Middle frontal gyrus (tissue), 1 donor: ENCODE results near the gene GFRA1.

Experiments
- DNase-seq: peaks from one replicate; pipeline ENCODE4 v3.0.0-alpha.2; 2015; ENCODE audit warnings: low spot score; ENCODE audit errors: extremely low spot score

Gene GFRA1, protein sequence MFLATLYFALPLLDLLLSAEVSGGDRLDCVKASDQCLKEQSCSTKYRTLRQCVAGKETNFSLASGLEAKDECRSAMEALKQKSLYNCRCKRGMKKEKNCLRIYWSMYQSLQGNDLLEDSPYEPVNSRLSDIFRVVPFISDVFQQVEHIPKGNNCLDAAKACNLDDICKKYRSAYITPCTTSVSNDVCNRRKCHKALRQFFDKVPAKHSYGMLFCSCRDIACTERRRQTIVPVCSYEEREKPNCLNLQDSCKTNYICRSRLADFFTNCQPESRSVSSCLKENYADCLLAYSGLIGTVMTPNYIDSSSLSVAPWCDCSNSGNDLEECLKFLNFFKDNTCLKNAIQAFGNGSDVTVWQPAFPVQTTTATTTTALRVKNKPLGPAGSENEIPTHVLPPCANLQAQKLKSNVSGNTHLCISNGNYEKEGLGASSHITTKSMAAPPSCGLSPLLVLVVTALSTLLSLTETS

DNA sequence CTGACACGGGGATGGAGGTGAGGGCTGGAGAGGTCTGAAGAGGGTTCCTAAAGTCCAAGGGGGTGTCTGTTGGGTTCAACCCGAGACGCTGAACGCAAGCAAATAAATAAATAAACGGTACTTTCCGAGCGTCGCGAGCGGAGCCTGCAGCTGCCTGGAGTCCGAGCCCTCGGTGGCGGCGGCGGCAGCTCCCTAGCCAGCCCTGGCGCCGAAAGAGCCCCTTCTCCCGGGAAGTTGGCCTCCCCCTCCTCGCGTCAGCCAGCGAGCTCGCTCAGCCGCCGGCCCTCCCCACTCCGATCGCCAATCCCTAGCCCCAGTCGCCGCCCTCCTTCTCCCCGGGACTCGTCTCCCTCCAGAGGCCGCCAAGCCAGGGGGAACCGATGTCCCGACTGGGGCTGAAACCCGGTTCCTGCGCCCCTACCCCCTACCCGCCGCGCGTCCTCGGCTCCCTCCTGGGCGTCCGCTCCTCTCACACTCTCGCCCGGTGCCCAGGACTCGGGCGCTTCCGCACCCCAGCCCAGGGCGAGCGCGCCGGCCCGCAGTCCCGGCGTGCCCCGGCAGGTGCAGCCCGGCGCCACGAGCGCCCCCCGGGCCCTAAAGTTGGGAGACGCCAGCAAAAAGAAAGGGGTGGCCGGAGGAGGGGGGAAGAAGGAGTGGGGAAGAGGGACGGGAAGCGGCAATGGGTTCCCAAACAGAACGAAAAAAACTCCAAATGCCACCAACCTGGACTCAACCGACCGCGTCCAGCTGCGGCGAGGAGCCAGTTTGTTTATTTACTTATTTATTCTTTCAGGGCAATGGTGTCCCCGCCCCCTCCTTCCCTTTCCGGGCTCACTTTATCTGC lies at the start of gene GFRA1:
TSS of gene GFRA1 (minus strand) at position 767 of the 844 bp plus-strand sequence. CDS start 1,177 bp downstream, outside the sequence.
- DNase-seq, result no peak

DNA sequence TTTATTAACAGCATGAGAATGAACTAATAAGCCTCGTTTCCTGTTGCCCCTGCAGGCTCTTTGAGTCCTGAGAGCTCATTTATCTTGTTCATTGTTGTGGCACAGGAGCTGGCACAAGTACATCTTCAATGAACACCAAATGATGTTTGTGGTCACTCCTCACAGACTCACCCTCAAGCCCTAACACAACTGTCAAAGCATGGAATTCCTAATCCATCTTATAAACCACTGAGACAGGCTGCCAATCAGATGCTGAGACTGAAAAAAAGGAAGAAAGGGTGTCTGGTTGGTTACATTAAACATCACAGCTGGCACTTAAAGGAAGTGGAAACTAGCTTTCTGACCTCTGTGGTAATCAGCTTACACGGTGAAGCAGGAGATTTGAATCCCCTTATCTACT lies 43.5 kb upstream of the GFRA1 start:
- DNase-seq, result no peak

- DNase-seq, result no peak
Observed at GRCh38 chr10:116312548-116312947, 39.5 kb upstream of the GFRA1 start.

DNA sequence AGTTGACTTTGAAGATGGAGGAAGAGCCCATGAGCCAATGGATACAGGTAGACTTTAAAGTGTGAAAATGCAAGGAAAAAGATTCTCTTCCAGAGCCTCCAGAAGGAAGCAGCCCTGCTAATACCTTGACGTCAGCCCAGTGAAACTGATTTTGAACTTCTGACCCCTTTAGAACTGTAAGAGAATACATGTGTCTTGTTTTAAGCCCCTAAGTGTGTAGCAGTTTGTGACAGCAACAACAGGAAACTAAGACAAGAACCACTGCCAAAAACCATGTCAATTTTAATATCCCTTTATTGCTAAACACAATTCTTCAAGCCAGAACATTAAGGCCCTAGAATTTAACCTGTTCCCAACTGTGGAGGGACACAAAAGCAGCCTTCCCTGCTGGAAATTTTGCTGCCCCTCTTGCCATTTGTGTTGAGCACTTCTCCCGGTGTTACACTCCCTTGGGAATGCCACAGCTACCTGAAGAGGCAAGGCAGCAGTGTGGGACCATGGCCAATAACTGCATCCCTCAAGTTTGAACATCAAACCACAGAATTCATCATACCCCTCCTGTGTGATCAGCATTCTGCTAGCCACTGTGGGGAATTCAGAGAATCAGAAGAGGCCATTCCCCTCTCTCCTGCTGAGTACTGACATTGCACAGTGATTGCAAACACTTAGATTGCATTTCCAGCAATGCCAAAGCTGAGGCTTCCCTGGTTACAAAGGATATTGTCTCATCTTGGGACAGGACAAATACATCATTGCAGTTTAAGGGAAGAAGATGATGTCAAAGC lies 38.9 kb upstream of the GFRA1 start:
- DNase-seq, result no peak

DNA sequence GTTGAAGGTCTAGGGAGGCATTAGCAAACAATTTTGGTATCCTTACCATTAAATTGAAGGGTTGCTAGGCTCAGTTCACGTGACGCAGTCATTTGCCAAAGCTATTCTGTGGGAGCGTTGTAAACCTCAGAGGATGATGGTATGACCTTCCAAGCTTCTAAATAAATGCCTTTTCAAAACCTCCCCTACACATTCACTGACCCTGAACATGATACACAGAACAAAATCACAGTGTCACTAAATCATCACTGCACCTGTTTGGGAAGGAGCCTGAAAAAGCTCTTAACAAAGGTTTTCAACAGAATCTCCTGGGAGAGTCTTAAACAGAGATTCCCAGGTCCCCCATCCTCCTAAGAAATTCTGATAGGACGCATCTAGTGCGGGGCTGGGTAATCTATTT lies 38.0 kb upstream of the GFRA1 start:
- DNase-seq, result no peak

- DNase-seq, result no peak
Observed at GRCh38 chr10:116307455-116307854, 34.4 kb upstream of the GFRA1 start.

- no peak for DNase-seq
Observed at GRCh38 chr10:116306847-116307246, 33.8 kb upstream of the GFRA1 start.

GRCh38 chr10:116304923-116305322 lies 31.9 kb upstream of the GFRA1 start:
- DNase-seq, result no peak

DNA sequence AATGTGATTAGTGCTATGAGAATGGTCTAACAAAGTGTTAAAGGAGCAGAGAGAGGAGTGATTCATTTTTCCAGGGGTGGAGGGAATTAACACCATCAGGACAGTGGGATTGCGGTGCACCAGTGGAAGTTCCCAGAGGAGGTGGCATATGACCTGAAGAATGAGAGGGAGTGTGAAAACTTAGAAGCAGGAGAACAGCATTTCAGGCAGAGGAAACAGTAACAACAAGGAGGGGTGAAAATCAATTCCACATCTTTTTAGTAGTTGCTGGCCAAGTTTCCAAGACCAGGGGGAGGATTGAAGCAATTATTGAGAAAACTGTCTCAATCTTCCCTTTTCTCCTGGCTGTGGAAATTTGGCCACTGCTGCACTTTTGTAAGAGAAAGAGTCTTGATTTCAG lies 27.5 kb upstream of the GFRA1 start:
- DNase-seq, result no peak

DNA sequence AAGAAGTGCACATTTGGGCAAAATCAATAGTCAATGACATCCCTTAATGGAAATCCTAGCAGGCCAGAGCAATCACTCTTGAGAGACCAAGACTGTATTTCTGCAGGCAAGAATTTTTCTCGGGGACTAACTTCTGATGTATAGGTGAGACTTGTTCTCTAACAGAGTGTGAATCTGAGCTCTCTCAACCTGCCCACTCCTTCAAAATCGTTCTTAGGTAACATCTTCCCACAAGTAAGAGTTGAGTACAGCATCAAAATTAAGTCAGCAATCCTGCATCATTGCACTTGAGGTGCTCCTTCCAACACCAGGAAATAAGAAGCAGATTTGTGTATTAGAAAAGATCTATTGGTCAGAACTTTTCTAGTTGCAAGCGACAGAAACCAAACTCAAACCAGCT lies 25.6 kb upstream of the GFRA1 start:
- DNase-seq, result no peak

GRCh38 chr10:116296291-116296721 lies 23.3 kb upstream of the GFRA1 start:
- DNase-seq, result no peak

DNA sequence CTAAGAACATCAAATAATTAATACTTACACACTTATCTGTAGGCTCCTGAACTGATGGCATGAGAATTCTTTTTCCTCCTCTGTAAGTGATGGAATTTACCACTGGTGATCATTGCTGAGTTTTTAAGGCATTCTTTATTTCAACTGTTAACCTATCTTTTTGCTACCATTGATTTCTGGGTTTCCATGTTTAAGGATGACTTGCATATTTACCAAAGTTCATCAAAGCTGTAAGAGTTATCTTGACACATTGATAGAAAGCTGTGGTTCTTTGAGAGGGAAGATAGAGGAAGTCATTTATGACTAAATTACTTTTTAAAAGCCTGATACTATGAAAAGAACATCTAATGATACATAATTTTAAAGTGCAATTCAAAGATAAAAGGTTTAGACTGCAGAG lies 19.5 kb upstream of the GFRA1 start:
- no peak for DNase-seq

DNA sequence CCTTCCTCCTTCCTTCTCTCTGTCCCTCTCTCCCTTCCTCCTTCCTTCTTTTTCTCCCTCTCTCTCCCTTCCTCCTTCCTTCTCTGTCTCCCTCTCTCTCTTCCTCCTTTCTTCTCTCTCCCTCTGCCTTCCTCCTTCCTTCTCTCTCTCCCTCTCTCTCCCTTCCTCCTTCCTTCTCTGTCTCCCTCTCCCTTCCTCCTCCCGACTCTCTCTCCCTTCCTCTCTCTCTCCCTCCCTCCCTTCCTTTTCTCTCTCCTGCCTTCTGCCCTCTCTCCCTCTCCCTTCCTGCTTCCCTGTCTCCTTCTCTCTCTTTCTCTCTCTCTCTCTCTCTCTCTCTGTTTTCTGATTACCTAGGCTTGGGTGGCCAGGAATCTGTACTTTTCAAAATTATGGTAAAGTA lies 16.6 kb upstream of the GFRA1 start:
- no peak for DNase-seq

- DNase-seq, result no peak
Observed at GRCh38 chr10:116287906-116288501, 15.0 kb upstream of the GFRA1 start.

DNA sequence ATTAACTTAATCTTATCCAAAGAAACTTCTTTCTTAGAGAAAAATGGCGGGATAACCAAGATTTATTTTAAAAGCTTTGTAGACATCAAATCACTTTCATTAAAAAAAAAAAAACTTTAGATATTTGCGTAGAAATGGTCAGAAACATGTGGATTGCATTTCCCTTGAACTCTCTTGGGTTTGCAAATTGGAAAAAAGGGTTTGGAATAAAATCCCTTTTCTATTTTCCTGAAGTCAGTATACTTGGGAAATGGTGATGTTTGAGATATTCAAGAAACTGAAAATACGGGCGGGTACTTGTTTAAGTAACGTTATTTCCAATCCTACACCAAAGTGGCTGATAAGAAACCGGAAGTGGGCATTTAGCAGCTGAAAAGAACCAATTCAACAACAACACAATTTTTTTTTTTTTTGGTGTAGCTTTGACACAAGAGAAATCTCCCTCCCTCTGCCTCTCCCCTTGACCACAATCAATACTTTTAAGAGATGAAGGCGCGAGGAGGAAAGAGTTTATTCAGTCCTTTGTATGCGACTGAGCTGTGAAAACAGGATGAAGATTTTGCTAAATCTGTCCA lies 13.7 kb upstream of the GFRA1 start:
- DNase-seq, result no peak

DNA sequence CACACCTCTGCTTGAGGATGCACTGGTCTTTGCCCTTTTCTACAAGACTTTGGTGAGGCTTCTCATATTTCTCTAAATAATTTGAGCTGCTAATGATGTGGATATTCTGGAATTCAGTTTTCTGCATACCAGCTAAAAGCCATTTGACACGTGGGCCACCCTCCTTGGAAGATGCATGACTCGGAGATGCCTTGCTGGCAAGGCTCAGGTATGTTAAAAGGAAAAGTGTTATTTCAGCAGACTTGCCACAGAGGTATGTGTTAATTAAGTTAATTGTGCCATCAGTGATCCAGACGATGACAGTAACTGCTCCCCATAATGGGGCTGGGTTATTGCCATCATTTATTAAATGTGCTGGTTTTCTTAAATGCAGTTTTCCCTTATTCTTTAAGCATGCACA lies 8.8 kb upstream of the GFRA1 start:
- DNase-seq, result no peak

DNA sequence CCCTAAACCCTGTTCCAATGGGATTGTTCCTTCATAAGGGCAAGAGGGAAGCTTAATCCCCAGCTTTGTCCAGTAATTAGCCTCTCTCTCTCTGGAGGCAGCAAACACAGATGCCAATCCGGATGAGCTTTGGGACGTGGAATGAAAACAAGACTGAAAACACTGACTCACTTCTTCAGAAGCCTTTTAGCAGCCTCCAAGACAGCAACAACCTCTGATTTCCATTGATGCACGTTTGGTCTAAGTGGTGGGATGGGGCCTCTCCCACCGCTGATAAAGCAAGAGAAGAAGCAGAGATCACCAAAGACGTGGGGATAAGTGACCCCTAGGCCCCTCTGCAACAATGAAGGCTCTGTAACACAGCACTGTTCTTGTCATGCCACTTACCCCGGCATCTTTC lies 5.8 kb upstream of the GFRA1 start:
- no peak for DNase-seq

DNA sequence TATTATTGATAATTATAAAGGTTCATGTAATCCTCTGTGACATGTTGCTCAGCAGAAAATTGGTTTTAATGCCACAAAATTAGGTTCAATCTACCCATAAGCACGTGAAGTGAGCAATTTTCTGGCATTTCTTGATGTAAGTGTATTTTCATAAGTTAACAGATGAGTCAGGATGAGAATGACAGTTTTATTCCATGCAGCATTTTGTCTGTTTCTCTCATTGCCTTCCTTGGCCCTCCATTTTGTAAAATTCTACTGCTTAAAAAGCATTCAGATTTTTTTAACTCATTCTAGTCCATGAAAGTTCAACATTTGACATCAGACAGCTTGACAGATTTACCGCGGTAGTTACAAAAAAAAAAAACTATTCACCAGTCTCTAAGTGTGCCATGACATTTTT lies 4.0 kb upstream of the GFRA1 start:
- DNase-seq, result no peak

- DNase-seq, result no peak
Observed at GRCh38 chr10:116274064-116274904, 1.3 kb upstream of the GFRA1 start.
